Activated CD8-positive, alpha-beta memory T cell treated with anti-CD3 and anti-CD28 coated beads for 36 hours (primary cell): ENCODE results near the gene DNAH1. TPM values are rescaled to one million over a fixed set of nuclear protein-coding genes. Genes with fewer than 3 reads are reported as not detected.

Experiments
- CTCF ChIA-PET: fragments of 350-600 bp; sonication (Branson Sonifier 250); formaldehyde crosslinking; loops from one replicate; lab custom pipeline; 2021; ENCODE audit warnings: antibody characterized with exemption; lab: Charles Lee
- POLR2A ChIA-PET: fragments of 350-600 bp; sonication (Branson Sonifier 250); formaldehyde crosslinking; loops from one replicate; lab custom pipeline; 2021; ENCODE audit warnings: antibody characterized with exemption; lab: Charles Lee
- total RNA-seq, 2 experiments: library from RNA; stranded (reverse); gene quantifications; one replicate each; pipeline ENCODE4 v1.2.3, GENCODE V29; 2021

The DNAH1 gene
- total RNA-seq, 2 experiments from 2014 or later = 4.4 to 4.5 TPM

- CTCF ChIA-PET = interaction anchor here (3.1 kb wide), 1 partner anchor 14 kb away, joined by 22 read pairs; the partner anchor contains the start of gene SEMA3G
Observed at GRCh38 chr3:52432225-52432624, 116.1 kb downstream of the DNAH1 start.

GRCh38 chr3:52432691-52433141 is 116.6 kb downstream of the DNAH1 start:
- ChIA-PET POLR2A (interaction anchor here (0.7 kb wide), 1 partner anchor 99 kb away, joined by 3 read pairs; no protein-coding TSS in a partner anchor), CTCF (interaction anchor here (2.1 to 3.1 kb wide), 2 partner anchors 13 to 20 kb away, joined by 9 to 22 read pairs; partner anchors contain the start of gene SEMA3G)

More at GRCh38 chr3:52432225-52432624, 116.1 kb downstream of the DNAH1 start:
- POLR2A ChIA-PET = no interaction called here

GRCh38 chr3:52433328-52433995 is 117.3 kb downstream of the DNAH1 start:
- CTCF ChIA-PET = interaction anchor here (1.3 to 3.1 kb wide), 3 partner anchors 13 to 21 kb away, joined by 3 to 22 read pairs (median 9); partner anchors contain the start of gene SEMA3G
- POLR2A ChIA-PET = interaction anchor here (0.7 kb wide), 1 partner anchor 100 kb away, joined by 3 read pairs; no protein-coding TSS in a partner anchor

- POLR2A ChIA-PET = no interaction called here
- CTCF ChIA-PET = interaction anchor here (1.3 to 3.1 kb wide), 3 partner anchors 12 to 21 kb away, joined by 3 to 22 read pairs (median 9); partner anchors contain the start of gene SEMA3G
Observed at GRCh38 chr3:52433996-52434479, 117.9 kb downstream of the DNAH1 start.

- POLR2A ChIA-PET = no interaction called here
- CTCF ChIA-PET = interaction anchor here (1.3 to 2.1 kb wide), 3 partner anchors 12 to 22 kb away, joined by 3 to 9 read pairs (median 9); partner anchors contain the start of gene SEMA3G
Observed at GRCh38 chr3:52434491-52435115, 118.5 kb downstream of the DNAH1 start.

GRCh38 chr3:52435246-52436101 is 119.4 kb downstream of the DNAH1 start:
- POLR2A ChIA-PET = no interaction called here

GRCh38 chr3:52436500-52437149 is 120.5 kb downstream of the DNAH1 start:
- ChIA-PET CTCF (interaction anchor here (0.6 kb wide), 1 partner anchor 9 kb away, joined by 3 read pairs; no protein-coding TSS in a partner anchor), POLR2A (no interaction called here)

More at GRCh38 chr3:52435246-52436101, 119.4 kb downstream of the DNAH1 start:
- CTCF ChIA-PET = interaction anchor here (1.6 kb wide), 1 partner anchor 11 kb away, joined by 9 read pairs; the partner anchor contains the start of gene SEMA3G

GRCh38 chr3:52437326-52438103 is 121.4 kb downstream of the DNAH1 start:
- ChIA-PET POLR2A (no interaction called here), CTCF (no interaction called here)

- CTCF ChIA-PET = no interaction called here
- POLR2A ChIA-PET = no interaction called here
Observed at GRCh38 chr3:52438104-52438376, 121.9 kb downstream of the DNAH1 start.

GRCh38 chr3:52438579-52439425 is 122.7 kb downstream of the DNAH1 start:
- ChIA-PET POLR2A (no interaction called here), CTCF (interaction anchor here (0.6 kb wide), 1 partner anchor 22 kb away, joined by 3 read pairs; no protein-coding TSS in a partner anchor)

GRCh38 chr3:52439426-52440248 is 123.5 kb downstream of the DNAH1 start:
- POLR2A ChIA-PET = no interaction called here
- CTCF ChIA-PET = interaction anchor here (0.6 kb wide), 2 partner anchors 21 to 97 kb away, joined by 3 read pairs; no protein-coding TSS in a partner anchor

GRCh38 chr3:52440249-52440551 is 124.1 kb downstream of the DNAH1 start:
- CTCF ChIA-PET = no interaction called here
- POLR2A ChIA-PET = no interaction called here

GRCh38 chr3:52440671-52441070 is 124.6 kb downstream of the DNAH1 start:
- ChIA-PET CTCF (no interaction called here), POLR2A (no interaction called here)

GRCh38 chr3:52441091-52441771 is 125.1 kb downstream of the DNAH1 start:
- CTCF ChIA-PET = no interaction called here
- POLR2A ChIA-PET = no interaction called here

- POLR2A ChIA-PET = no interaction called here
- CTCF ChIA-PET = interaction anchor here (2.0 kb wide), 1 partner anchor 14 kb away, joined by 6 read pairs; no protein-coding TSS in a partner anchor
Observed at GRCh38 chr3:52441772-52442332, 125.7 kb downstream of the DNAH1 start.
